ENCODE results near the gene ADGRD1.

- TF ChIP-seq SNAI2 (CRISPR knock-in tag; IDR thresholded peaks at IDR 0.05) (no peak), ESRRG (CRISPR knock-in tag; IDR thresholded peaks at IDR 0.05) (no peak), POU6F1 (CRISPR knock-in tag; IDR thresholded peaks at IDR 0.05; ENCODE audit: borderline replicate concordance, low read depth) (no peak), ZFP3 (CRISPR knock-in tag; IDR thresholded peaks at IDR 0.05) (no peak), PATZ1 (CRISPR knock-in tag; IDR thresholded peaks at IDR 0.05; ENCODE audit: borderline replicate concordance) (no peak), CSDC2 (CRISPR knock-in tag; IDR thresholded peaks at IDR 0.05) (no peak), CREB5 (CRISPR knock-in tag; IDR thresholded peaks at IDR 0.05; ENCODE audit: low read depth) (no peak), TSHZ2 (CRISPR knock-in tag; IDR thresholded peaks at IDR 0.05) (no peak)
These were observed 20.2 kb downstream of the ADGRD1 start for GRCh38 chr12:130973906-130974305.
